Fibroblast of villous mesenchyme (primary cell): Measurements from ENCODE around the gene HEPN1. TPM values are rescaled to one million over a fixed set of nuclear protein-coding genes. Genes with fewer than 3 reads are reported as not detected.

Source experiments
- DNase-seq: peaks from one replicate; pipeline ENCODE4 v3.0.0-alpha.2; 2010; ENCODE audit warnings: low read depth
- H3K4me3 ChIP-seq: 2 replicates; pipeline ENCODE4 v1.5.1; 2011; ENCODE audit warnings: low read depth, mild to moderate bottlenecking, low read length
- total RNA-seq: library from RNA; depleted of rRNA; stranded (reverse); fragments of >200 nt; gene quantifications from 2 replicates; pipeline ENCODE4 v1.2.3, GENCODE V29; 2012
- TF ChIP-seq, protein P1 (sequence below): IDR thresholded peaks from 2 replicates; pipeline ENCODE4 v1.5.1; 2012; ENCODE audit warnings: low read depth, mild to moderate bottlenecking, low read length; ENCODE audit not compliant: insufficient read depth

Gene HEPN1
- total RNA-seq, 1 donor = not detected

DNA sequence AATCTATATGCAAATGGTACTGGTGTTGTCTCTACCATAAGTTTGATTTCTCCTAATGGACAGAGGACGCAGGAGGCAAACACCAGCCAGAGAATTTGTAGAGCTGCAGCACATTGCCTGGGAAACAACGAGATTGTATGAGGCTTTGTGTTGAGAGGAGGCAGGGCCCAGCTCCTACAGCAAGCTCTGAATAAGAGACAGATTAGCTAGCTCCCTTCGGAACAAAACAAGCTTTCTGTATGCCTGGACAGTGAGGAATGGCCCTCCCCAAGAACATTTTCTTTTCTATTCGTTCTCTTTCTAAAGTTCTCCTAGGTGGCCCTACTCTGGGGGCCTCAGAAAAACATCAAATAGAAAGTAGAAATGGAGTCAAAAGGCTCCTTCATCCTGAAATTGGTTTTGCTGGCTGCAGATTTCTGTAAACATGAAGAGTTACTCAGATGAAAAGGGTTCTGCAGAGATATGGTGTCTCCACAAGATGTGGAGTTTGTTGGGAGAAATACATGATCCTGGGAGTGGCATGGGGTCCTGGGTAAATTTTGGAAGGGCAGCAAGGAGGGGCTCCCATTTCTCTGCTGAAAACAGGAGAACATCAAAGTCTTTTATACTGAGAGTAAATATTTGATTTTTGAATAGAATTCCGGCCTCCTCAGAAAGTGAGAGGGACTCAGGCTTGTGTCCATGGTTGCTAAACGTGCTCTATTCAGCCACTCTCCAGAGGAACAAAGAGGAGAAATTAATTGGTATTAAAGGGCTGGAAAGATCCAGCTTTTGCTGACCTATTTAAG is 23.6 kb downstream of the HEPN1 start:
- H3K4me3 ChIP-seq = no peak overlapping the region
- TF ChIP-seq, protein P1, sequence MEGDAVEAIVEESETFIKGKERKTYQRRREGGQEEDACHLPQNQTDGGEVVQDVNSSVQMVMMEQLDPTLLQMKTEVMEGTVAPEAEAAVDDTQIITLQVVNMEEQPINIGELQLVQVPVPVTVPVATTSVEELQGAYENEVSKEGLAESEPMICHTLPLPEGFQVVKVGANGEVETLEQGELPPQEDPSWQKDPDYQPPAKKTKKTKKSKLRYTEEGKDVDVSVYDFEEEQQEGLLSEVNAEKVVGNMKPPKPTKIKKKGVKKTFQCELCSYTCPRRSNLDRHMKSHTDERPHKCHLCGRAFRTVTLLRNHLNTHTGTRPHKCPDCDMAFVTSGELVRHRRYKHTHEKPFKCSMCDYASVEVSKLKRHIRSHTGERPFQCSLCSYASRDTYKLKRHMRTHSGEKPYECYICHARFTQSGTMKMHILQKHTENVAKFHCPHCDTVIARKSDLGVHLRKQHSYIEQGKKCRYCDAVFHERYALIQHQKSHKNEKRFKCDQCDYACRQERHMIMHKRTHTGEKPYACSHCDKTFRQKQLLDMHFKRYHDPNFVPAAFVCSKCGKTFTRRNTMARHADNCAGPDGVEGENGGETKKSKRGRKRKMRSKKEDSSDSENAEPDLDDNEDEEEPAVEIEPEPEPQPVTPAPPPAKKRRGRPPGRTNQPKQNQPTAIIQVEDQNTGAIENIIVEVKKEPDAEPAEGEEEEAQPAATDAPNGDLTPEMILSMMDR = no peak
- no peak for DNase-seq

DNA sequence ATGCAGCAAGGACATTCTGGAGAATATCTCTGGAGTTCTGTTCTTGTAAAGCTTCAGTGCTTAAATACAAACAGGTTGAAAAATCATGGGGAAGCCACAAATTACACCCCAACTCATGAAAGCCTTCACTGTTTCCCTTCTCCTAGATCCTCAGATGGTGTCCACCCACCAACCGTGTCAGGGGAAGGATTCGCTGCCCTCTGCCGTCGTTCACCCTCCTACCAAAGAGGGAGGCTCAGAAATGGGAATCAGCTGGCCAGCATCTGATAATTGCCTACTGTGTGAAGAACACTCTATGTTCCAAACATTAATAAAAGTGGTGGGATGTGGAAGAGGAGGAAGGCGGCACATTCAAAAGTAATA is 24.2 kb downstream of the HEPN1 start:
- TF ChIP-seq, protein P1 = peak; percentile 1
- DNase-seq = no peak
- H3K4me3 ChIP-seq = no peak overlapping the region

DNA sequence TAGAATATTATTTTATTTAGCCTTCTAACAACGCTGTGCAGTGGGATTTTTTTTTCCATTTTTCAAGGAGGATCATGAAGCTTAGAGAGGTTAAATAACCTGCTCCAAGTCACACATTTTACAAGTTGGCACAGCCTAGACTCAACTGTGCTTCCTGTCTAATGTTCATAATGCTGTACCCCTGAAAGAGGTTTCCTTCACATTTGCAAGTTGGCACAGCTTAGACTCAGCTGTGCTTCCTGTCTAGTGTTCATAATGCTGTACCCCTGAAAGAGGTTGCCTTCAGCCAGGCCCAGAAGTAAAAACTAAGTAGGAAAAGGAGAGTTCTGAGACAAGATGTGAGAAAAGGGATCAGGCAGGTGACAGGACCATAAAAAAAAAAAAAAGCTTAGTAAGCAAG is 24.7 kb downstream of the HEPN1 start:
- no peak for DNase-seq
- TF ChIP-seq, protein P1 = no peak
- H3K4me3 ChIP-seq = no peak overlapping the region

DNA sequence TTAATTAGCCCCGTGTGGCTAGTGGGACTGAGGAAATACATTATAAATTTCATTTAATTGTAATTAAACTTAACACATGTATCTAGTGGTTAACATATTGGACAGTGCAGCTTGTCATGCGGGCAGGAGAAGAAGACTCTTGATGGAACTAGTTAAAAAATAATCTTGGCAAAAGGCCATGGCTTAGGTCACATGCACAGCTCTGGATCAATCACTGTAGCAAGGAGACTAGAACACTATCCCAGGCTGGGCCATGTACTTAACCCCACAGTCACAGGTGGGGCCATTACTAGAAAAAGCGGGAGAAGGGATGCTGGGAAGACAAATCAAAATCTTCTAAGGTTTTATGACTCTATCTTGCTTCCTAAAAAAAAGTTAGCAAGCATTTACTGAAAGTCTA is 25.5 kb downstream of the HEPN1 start:
- TF ChIP-seq, protein P1 = no peak
- no peak for DNase-seq
- H3K4me3 ChIP-seq = no peak overlapping the region

DNA sequence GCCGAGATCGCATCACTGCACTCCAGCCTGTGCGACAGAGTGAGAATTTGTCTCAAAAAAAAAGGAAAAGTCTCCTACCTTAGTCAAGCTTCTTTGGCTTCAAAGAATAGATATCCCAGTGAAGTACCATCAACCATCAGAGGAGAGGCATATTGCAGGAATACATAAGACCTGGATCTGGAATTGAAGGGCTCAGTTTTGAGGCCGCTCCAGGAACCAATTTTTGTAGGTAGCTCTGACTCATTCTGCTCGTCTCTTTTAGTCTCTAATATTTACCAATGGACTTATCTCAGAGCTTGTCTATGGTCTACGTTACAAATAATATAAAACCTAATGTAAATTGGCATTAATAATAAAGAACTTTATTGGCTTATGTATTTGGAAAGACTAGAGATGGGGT is 26.8 kb downstream of the HEPN1 start:
- DNase-seq = no peak
- H3K4me3 ChIP-seq = no peak overlapping the region
- TF ChIP-seq, protein P1 = no peak

DNA sequence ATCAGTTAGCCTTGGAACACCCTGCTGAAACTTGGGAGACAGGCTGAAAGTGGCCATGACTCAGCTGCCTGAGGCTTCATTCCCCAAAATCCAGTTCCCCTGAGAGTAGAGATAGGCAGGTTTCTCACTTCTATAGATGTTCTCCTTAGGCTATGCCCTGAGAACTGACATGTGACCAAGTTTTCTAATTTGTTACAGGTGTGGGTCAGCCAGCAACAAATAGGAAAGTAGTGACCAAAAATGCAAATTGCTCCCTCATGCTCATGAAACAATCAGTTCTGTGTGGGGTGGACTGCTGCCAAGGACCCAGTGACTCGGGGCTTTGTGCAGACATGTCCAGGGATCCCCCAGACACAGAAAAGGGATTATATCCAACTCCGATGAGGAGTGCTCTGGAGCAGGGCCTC is 27.7 kb downstream of the HEPN1 start:
- TF ChIP-seq, protein P1 = no peak
- DNase-seq = peak; percentile 11
- no peak overlapping the region for H3K4me3 ChIP-seq
